HepG2 (cell line): Measurements from ENCODE around the gene GLE1. TPM values are rescaled to one million over a fixed set of nuclear protein-coding genes. Genes with fewer than 3 reads are reported as not detected.

ENCODE experiments used
- FOXA1 ChIP-seq, 2 experiments: fragments of 450-650 bp in 1 of 2; sonication (generic) in 1 of 2; formaldehyde crosslinking in 1 of 2; IDR thresholded peaks; 2 replicates each; pipeline versions ENCODE4 v1.4.0 to v1.6.1; 2016 to 2020; ENCODE audit warnings: missing genetic modification reagents in 1 of 2
- HOXA9 ChIP-seq: sonication (generic); formaldehyde crosslinking; IDR thresholded peaks from 2 replicates; pipeline ENCODE4 v1.8.1; 2022; ENCODE audit warnings: missing genetic modification reagents, mild to moderate bottlenecking, moderate library complexity, borderline replicate concordance
- NFATC3 ChIP-seq: sonication (generic); formaldehyde crosslinking; IDR thresholded peaks from 2 replicates; pipeline ENCODE4 v1.5.1; 2020; ENCODE audit warnings: mild to moderate bottlenecking, missing genetic modification reagents
- PRMT3 ChIP-seq: sonication (generic); formaldehyde crosslinking; IDR thresholded peaks from 2 replicates; pipeline ENCODE4 v1.8.1; 2022; ENCODE audit warnings: low read depth, mild to moderate bottlenecking, moderate library complexity, missing genetic modification reagents, borderline replicate concordance
- TCF7 ChIP-seq: sonication (generic); IDR thresholded peaks from 2 replicates; pipeline ENCODE4 v1.6.1; 2016; ENCODE audit warnings: antibody characterized with exemption, low read depth
- U2AF2 ChIP-seq: fragments of 200-400 bp; formaldehyde crosslinking; IDR thresholded peaks from 2 replicates; pipeline ENCODE4 v1.6.1; 2017; ENCODE audit warnings: low read depth, mild to moderate bottlenecking, low read length
- polyA plus RNA-seq, 8 experiments: library from polyadenylated mRNA; depleted of rRNA in 3 of 8; stranded (reverse) in 7 of 8; unstranded in 1 of 8; fragments of >200 nt; fragmentation: Illumina TruSeq in 4 of 8; extraction: Trizol in 4 of 8; gene quantifications; 2 replicates each; pipeline versions ENCODE4 v1.2.1 to v1.2.3, GENCODE V29; 2011 to 2016; ENCODE audit warnings: low read depth in 4 of 8, missing spikeins in 1 of 8, mixed read lengths in 1 of 8; ENCODE audit not compliant: insufficient read depth in 1 of 8
- total RNA-seq, 5 experiments: library from RNA; depleted of rRNA; stranded (reverse); fragments of >200 nt; fragmentation: Illumina TruSeq; extraction: Trizol; gene quantifications; 2 replicates each; pipeline ENCODE4 v1.2.3, GENCODE V29; 2016; ENCODE audit warnings: low read depth in 1 of 5
- TF ChIP-seq, protein P1 (sequence below): sonication (generic); formaldehyde crosslinking; IDR thresholded peaks from 2 replicates; pipeline ENCODE4 v1.9.0; 2021; ENCODE audit warnings: mild to moderate bottlenecking, missing genetic modification reagents
- TF ChIP-seq, protein P2 (sequence below): sonication (generic); formaldehyde crosslinking; IDR thresholded peaks from 2 replicates; pipeline ENCODE4 v1.4.0; 2020; ENCODE audit warnings: missing genetic modification reagents
- TF ChIP-seq, protein P3 (sequence below): sonication (generic); formaldehyde crosslinking; IDR thresholded peaks from 2 replicates; pipeline ENCODE4 v1.9.0; 2022; ENCODE audit warnings: missing genetic modification reagents, mild to moderate bottlenecking, borderline replicate concordance
- TF ChIP-seq, protein P4 (sequence below): sonication (generic); formaldehyde crosslinking; IDR thresholded peaks from 2 replicates; pipeline ENCODE4 v1.4.0; 2020; ENCODE audit warnings: mild to moderate bottlenecking, missing genetic modification reagents
- TF ChIP-seq, protein P5 (sequence below): IDR thresholded peaks from 2 replicates; pipeline ENCODE4 v1.6.1; 2016; ENCODE audit warnings: missing compliant biosample characterization, missing genetic modification reagents, borderline replicate concordance

The GLE1 gene
- total and polyA plus RNA-seq, 2 of the 13 experiments (the other 11 are each of a cell fraction or from before 2014, with no cell fraction given), result 14.7 to 28.8 TPM

DNA sequence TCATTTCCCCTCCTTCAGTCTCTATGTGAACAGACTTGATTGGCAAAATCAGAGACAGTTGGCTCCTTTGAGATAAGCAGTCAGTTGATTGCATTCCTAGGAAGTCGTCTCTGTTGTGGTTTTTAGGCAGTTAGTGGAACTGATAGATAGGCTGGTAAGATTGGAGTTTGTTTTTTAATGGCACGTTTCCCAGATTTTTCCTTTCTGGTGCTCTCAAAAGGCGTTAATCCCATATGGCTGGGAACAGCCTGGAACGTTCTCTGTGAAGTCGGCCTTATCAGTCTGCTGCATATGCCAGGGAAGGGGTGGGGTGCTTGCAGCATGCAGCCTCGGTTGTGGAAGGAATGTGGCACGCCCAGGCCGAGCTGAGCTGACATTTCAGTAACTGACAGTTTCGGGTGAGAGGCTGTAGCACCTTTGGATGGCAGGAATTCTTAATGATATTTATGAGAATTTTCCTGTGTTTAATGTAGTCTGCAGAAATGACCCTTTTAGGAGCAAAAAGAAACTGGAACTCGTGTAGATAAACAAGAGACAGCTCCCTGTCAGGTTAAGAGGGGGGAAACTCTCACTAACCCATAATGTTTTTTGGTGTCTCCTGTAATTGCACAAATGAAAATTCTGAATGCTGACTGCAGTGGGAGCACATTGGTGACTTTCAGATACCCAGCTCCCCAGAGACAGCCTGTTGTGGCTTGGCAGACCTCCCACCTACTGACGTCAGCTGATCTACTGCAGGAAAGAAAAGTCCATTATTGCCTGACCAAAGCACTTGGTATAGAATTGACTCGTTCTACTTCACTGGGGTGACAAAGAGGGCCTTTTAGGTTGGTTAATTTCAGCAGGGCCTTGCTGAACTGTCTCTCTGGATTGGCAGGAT is 54.2 kb downstream of the GLE1 start (continued):
- TF ChIP-seq, protein P1, sequence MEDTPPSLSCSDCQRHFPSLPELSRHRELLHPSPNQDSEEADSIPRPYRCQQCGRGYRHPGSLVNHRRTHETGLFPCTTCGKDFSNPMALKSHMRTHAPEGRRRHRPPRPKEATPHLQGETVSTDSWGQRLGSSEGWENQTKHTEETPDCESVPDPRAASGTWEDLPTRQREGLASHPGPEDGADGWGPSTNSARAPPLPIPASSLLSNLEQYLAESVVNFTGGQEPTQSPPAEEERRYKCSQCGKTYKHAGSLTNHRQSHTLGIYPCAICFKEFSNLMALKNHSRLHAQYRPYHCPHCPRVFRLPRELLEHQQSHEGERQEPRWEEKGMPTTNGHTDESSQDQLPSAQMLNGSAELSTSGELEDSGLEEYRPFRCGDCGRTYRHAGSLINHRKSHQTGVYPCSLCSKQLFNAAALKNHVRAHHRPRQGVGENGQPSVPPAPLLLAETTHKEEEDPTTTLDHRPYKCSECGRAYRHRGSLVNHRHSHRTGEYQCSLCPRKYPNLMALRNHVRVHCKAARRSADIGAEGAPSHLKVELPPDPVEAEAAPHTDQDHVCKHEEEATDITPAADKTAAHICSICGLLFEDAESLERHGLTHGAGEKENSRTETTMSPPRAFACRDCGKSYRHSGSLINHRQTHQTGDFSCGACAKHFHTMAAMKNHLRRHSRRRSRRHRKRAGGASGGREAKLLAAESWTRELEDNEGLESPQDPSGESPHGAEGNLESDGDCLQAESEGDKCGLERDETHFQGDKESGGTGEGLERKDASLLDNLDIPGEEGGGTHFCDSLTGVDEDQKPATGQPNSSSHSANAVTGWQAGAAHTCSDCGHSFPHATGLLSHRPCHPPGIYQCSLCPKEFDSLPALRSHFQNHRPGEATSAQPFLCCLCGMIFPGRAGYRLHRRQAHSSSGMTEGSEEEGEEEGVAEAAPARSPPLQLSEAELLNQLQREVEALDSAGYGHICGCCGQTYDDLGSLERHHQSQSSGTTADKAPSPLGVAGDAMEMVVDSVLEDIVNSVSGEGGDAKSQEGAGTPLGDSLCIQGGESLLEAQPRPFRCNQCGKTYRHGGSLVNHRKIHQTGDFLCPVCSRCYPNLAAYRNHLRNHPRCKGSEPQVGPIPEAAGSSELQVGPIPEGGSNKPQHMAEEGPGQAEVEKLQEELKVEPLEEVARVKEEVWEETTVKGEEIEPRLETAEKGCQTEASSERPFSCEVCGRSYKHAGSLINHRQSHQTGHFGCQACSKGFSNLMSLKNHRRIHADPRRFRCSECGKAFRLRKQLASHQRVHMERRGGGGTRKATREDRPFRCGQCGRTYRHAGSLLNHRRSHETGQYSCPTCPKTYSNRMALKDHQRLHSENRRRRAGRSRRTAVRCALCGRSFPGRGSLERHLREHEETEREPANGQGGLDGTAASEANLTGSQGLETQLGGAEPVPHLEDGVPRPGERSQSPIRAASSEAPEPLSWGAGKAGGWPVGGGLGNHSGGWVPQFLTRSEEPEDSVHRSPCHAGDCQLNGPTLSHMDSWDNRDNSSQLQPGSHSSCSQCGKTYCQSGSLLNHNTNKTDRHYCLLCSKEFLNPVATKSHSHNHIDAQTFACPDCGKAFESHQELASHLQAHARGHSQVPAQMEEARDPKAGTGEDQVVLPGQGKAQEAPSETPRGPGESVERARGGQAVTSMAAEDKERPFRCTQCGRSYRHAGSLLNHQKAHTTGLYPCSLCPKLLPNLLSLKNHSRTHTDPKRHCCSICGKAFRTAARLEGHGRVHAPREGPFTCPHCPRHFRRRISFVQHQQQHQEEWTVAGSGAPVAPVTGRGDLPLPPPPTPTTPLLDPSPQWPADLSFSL, result no peak
- TF ChIP-seq, protein P2, sequence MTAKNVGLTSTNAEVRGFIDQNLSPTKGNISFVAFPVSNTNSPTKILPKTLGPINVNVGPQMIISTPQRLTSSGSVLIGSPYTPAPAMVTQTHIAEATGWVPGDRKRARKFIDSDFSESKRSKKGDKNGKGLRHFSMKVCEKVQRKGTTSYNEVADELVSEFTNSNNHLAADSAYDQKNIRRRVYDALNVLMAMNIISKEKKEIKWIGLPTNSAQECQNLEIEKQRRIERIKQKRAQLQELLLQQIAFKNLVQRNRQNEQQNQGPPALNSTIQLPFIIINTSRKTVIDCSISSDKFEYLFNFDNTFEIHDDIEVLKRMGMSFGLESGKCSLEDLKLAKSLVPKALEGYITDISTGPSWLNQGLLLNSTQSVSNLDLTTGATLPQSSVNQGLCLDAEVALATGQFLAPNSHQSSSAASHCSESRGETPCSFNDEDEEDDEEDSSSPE (CRISPR knock-in tag), result peak; percentile 34; the same call in 1 of the 2 replicates
- no peak for TF ChIP-seq PRMT3 (CRISPR knock-in tag)
- TF ChIP-seq, protein P3, sequence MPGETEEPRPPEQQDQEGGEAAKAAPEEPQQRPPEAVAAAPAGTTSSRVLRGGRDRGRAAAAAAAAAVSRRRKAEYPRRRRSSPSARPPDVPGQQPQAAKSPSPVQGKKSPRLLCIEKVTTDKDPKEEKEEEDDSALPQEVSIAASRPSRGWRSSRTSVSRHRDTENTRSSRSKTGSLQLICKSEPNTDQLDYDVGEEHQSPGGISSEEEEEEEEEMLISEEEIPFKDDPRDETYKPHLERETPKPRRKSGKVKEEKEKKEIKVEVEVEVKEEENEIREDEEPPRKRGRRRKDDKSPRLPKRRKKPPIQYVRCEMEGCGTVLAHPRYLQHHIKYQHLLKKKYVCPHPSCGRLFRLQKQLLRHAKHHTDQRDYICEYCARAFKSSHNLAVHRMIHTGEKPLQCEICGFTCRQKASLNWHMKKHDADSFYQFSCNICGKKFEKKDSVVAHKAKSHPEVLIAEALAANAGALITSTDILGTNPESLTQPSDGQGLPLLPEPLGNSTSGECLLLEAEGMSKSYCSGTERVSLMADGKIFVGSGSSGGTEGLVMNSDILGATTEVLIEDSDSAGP (CRISPR knock-in tag), result no peak
- TF ChIP-seq, protein P4, sequence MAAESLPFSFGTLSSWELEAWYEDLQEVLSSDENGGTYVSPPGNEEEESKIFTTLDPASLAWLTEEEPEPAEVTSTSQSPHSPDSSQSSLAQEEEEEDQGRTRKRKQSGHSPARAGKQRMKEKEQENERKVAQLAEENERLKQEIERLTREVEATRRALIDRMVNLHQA (CRISPR knock-in tag), result no peak
- TF ChIP-seq NFATC3, result no peak
- peak; percentile 51 for TF ChIP-seq TCF7
- no peak for TF ChIP-seq FOXA1 (IDR thresholded peaks at IDR 0.05)
- no peak for TF ChIP-seq FOXA1 (CRISPR knock-in tag; IDR thresholded peaks at IDR 0.05)
- no peak for TF ChIP-seq U2AF2
- no peak for TF ChIP-seq HOXA9 (CRISPR knock-in tag)
- TF ChIP-seq, protein P5, sequence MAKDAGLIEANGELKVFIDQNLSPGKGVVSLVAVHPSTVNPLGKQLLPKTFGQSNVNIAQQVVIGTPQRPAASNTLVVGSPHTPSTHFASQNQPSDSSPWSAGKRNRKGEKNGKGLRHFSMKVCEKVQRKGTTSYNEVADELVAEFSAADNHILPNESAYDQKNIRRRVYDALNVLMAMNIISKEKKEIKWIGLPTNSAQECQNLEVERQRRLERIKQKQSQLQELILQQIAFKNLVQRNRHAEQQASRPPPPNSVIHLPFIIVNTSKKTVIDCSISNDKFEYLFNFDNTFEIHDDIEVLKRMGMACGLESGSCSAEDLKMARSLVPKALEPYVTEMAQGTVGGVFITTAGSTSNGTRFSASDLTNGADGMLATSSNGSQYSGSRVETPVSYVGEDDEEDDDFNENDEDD, result no peak
